Measurements from ENCODE around the gene HRH3.

The HRH3 gene

DNA sequence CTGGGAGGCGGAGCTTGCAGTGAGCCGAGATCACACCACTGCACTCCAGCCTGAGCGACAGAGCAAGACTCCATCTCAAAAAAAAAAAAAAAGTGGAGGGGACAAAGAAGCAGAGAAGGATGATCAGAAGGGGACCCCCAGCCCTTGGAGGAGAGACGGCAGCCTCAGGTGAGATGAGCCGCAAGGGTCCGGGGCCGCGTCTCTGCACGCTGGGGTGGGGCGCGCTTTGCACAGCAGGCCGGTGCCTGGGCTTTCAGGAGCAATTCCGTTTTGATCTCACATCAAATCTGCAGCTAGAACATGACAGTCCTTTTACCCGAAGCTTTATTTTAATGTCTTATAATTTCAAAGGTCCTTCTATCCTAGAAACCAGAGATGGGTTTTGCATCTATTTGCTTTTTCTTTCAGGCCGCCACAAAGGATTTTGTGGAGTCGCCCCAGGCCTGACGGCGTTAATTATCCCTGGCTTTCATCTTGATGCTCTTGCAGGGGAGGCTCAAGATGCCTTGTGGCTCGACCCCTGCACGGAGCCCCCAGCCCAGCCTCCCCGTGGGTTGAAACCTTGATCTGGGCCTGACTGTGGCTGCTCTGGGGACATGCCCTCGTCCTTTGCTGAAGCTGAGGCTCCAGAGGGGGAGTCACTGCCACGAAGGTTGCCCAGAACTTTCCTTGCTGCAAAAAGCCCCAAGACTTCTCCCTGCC lies 17.3 kb downstream of the HRH3 start:
- H3K27ac ChIP-seq = no peak overlapping the region
- no peak for DNase-seq (ENCODE audit: low read depth, low spot score)

DNA sequence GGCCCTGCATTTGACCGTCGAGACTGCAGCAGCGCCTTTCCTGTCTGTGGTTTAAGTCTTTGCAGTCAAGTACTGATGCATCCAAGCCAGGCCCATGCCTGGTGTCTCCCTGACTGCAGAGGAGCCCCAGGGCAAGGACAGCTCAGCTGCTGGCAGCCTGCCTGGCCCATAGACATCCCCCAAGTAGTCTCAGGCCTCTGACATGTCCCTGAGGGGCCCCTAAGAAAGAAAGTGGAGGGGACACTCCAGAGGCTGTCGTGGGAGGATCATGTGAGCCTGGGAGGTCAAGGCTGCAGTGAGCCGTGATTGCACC lies 18.0 kb downstream of the HRH3 start:
- DNase-seq (ENCODE audit: low read depth, low spot score) = no peak

DNA sequence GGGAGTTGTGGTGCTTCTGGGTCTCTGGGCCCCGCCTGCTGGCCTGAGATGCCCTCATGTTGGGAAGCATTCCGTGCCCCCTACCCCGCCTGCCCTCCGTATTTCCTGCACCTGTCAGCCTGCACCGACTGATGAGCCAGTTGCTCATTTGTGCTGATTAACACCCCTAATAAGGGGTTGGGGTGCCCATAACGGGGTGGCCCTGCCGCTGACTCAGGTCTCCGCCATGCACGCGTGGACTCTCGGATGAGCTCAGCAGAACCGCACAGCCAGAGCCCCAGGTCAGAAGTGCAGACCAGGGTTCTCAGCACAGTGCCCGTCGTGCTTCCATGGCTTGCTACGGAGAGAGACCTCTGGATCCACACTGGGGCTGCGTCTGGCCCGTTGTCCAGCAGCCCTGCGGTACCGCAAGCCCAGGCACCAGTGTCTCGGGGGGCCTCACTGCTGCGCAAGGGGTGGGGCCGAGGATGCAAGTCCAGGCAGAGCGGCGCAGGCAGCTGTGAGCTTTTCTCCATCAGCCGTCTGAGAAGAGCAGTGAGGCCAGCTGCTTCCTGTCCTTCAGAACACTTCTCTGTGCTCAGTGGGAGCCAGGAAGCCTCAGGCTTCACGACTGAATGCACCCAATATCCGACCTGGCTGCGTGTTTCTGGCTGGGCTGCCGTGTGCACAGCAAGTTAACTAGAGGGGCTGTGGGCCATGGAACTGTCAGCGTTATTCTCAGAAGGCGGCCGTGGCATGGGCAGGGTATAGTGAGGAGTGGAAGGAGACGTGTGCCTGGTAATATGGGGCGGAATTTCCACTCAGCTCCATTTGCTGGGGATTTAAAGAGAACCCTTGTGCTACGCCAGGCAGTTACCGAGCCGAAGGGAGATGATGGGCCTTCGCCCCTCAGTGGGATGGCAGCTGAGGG lies 18.6 kb downstream of the HRH3 start:
- H3K27ac ChIP-seq = no peak overlapping the region
- no peak for DNase-seq (ENCODE audit: low read depth, low spot score)

More for the DNA sequence above, 18.0 kb downstream of the HRH3 start:
- H3K27ac ChIP-seq = no peak overlapping the region

DNA sequence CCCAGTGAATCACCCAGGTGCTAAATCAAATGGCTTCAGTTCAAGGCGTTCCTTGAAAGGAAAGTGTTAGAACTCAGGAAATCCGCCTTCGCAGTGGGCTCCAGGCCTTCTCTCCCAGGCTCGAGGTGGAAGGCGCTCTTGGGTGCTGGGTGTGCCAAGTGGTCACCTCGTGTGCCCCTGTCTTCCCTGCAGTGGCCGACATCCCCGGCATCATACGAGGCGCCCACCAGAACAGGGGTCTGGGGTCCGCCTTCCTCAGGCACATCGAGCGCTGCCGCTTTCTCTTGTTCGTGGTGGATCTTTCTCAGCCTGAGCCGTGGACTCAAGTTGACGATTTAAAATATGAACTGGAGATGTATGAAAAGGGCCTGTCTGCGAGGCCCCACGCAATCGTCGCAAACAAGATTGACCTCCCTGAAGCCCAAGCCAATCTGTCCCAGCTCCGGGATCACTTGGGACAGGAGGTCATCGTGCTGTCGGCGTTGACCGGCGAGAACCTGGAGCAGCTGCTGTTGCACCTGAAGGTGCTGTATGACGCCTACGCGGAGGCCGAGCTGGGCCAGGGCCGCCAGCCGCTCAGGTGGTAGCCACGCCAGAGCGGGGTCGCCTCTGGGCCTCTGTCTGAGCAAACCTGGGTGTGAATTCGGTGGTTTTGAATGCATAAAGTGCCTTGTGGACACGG lies 19.4 kb downstream of the HRH3 start:
- DNase-seq (ENCODE audit: low read depth, low spot score) = no peak
- H3K27ac ChIP-seq = no peak overlapping the region

DNA sequence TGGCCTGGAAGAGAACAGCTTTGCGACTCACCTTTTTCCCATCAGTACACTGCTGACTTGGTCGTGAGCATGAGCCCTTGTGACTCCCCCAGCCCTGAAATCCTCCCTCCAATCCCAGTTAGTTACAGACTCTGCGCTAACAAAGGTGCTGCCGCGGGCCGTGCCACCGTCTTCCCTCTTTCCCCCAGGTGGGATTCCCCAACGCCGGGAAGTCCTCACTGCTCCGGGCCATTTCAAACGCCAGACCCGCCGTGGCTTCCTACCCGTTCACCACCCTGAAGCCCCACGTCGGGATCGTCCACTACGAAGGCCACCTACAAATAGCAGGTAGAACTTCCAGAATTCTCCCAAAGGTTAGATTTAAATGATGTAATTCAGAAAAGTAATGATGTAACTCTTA lies 21.1 kb downstream of the HRH3 start:
- no peak for DNase-seq (ENCODE audit: low read depth, low spot score)
- H3K27ac ChIP-seq = no peak overlapping the region

DNA sequence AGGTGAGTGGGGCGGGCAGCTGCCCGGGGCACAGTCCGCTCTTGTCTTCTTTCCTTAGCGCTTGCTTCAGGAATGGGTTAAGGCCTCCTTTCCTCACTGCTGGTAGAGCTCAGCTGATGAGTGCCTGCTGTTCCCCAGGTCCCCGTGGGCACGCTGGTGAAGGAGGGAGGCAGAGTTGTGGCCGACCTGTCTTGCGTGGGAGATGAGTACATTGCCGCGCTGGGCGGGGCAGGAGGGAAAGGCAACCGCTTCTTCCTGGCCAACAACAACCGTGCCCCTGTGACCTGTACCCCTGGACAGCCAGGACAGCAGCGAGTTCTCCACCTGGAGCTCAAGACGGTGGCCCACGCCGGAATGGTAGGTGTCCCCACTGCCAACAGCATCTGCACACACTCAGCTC lies 21.6 kb downstream of the HRH3 start:
- DNase-seq (ENCODE audit: low read depth, low spot score) = no peak
- no peak overlapping the region for H3K27ac ChIP-seq

DNA sequence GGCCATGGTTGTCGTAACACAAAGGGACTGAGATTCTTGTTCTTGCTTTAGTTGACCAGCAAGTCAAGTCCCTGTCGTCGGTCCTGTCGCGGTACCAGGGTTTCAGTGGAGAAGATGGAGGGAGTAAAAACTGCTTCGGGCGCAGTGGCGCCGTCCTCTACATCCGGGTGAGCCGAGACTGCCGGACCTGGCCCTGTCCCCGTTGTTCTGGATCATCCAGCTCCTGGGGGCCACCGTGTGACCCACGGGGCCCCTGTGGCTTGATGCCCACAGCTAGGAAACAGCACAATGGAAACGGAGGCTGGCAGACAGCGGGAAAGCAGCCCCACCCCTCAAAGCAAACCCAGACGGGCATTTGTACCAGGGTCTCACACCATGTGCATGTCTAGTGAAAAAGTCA lies 22.3 kb downstream of the HRH3 start:
- DNase-seq (ENCODE audit: low read depth, low spot score) = no peak
- no peak overlapping the region for H3K27ac ChIP-seq

DNA sequence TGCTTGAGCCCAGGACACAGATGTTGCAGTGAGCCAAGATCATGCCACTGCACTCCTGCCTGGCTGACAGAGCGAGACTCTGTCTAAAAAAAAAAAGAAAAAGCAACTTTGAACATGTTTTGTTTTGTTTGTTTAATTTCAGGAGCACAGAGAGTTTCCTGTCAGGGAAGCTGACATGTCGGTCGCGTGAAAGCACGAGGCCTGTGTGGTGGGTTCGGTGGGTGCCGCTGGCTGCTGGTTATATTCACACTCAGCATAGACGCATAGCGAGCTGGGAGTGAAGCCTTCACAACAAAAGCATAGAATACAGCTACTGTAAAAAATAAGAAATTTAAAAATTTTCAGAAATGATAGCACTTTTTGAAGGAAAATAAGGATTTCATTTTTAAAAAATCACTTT lies 22.8 kb downstream of the HRH3 start:
- H3K27ac ChIP-seq = no peak overlapping the region
- DNase-seq (ENCODE audit: low read depth, low spot score) = no peak

DNA sequence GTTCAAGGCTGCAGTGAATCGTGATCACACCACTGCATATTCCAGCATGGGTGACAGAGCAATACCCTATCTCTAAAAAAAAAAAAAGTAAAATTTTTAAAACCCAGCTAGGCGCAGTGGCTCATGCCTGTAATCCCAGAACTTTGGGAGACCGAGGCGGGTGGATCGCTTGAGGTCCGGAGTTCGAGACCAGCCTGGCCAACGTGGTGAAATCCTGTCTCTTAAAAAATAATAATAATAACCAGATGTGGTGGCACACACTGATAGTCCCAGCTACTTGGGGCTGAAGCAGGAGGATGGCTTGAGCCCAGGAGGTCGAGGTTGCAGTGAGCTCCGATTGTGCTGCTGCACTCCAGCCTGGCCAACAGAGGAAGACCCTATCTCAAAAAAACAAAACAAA lies 23.8 kb downstream of the HRH3 start:
- H3K27ac ChIP-seq = no peak overlapping the region
- DNase-seq (ENCODE audit: low read depth, low spot score) = no peak

DNA sequence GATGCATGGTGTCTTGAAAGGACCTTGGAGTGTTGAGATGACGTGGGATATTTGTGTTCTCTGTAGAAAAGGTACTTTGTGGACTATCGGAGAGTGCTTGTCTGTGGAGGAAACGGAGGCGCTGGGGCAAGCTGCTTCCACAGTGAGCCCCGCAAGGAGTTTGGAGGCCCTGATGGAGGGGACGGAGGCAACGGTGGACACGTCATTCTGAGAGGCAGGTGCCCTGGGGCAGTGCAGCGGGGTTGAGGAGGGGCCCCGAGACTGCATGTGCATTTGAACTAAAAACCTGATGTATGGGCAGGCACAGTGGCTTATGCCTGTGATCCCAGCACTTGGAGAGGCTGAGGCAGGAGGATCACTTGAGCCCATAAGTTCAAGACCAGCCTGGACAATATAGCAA lies 24.3 kb downstream of the HRH3 start:
- no peak for DNase-seq (ENCODE audit: low read depth, low spot score)
- H3K27ac ChIP-seq = no peak overlapping the region

DNA sequence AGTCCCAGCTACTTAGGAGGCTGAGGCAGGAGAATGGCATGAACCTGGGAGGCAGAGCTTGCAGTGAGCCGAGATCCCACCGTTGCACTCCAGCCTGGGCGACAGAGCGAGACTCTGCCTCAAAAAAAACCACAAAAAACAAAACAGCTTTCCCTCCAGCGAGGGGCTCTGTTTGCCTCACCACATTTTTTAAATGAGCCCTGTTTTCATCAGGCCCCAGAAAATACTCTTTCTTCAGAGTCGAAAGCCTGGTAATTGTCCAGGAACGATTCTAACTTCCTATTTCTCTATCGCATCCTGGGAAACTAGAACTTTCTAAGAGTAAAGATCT lies 25.0 kb downstream of the HRH3 start:
- no peak for DNase-seq (ENCODE audit: low read depth, low spot score)
- H3K27ac ChIP-seq = no peak overlapping the region

DNA sequence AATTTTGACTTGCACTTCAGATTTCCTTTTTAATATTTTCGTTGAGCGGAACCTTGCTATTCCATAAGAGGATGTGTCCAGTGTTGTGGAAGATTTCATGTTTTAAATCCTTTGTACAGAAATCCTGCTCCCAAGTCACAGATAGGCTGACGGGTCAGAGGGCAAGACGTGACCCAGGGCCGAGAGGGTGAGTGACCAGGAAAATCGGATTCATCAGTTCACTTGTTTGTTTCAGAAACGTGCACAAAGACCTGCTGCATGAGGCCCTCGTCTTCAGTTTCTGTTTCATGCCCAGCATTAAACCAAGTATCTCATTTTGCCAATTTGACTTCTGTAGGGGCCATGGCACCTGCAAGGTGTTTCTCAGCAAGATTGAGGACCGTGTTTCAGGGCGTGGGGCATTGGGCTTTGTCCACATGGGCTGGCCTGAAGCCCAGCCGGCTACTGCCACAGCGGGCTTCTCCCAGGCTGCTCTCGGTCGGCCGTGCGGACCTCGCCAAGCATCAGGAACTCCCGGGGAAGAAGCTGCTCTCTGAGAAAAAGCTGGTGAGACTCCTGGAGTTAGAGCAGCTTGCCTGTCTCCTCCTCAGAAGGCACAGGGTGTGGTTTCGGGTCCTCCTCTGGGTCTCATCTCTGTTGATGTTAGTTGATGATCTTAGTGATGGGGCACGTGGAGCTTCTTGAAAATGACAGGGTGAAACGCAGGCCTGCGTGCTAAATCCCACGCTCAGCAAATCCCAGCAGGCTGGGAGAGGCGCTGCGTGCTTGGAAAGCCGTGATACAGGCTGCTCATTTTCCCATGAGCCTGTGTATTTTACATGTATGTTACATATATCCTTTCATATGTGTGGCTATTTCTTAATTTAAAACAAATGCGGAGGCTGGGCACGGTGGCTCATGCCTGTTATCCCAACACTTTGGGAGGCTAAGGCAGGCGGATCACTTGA lies 26.7 kb downstream of the HRH3 start:
- no peak overlapping the region for H3K27ac ChIP-seq
- DNase-seq (ENCODE audit: low read depth, low spot score) = no peak

DNA sequence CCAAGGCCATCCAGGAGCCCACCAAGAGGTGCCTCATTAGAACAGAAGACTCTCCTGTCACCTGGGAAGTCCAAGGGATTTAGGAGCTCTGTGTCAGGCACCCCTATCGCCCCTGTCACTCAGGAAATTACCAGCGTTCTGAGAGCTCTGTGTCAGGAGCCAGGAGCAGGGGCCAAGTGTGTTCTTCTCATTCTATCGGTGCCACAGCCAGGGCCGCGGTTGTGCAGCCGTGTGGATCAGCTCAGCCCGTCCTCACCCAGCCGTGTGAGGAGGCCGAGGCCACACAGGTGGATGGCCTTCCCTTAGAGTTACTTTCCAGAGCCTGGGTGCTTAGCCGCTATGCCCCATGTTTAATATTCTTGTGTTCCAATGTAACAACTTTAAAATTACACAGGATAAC lies 27.4 kb downstream of the HRH3 start:
- no peak overlapping the region for H3K27ac ChIP-seq
- no peak for DNase-seq (ENCODE audit: low read depth, low spot score)

DNA sequence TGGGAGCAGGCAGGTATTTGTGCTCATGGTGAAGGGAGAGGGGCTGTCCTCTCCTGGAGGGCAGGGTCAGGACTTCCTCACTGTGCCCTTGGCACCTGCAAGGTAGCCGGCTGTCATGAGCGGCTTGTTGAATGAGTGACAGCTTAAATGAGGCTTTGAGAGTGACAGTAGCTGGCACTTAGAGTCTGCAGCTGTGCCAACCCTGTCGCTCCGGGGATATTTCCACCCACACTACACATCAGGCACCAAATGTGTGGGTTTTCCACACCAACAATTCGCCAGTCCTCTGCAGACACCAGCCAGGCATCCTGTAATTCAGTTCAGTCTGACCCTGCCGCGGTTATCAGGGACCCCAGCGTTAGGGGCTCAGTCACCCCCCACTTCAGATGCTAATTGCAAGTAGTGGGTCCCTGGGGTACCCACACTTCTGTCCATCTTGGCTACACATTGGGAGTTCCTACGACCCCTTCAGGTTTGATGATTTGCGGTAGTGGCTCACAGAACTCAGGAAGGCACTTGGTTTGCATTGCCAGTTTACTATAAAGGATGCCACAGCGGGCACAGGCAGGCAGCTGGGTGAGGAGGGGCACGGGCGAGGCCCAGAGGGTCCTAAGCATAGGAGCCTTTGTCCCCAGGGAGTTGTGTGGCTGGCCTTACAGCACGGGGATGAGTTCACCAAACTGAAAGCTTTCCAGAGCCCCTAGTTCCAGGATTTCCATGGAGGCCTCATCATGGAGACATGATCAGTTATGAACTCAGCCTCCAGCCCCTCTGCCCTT lies 28.1 kb downstream of the HRH3 start:
- H3K27ac ChIP-seq = no peak overlapping the region
- no peak for DNase-seq (ENCODE audit: low read depth, low spot score)

DNA sequence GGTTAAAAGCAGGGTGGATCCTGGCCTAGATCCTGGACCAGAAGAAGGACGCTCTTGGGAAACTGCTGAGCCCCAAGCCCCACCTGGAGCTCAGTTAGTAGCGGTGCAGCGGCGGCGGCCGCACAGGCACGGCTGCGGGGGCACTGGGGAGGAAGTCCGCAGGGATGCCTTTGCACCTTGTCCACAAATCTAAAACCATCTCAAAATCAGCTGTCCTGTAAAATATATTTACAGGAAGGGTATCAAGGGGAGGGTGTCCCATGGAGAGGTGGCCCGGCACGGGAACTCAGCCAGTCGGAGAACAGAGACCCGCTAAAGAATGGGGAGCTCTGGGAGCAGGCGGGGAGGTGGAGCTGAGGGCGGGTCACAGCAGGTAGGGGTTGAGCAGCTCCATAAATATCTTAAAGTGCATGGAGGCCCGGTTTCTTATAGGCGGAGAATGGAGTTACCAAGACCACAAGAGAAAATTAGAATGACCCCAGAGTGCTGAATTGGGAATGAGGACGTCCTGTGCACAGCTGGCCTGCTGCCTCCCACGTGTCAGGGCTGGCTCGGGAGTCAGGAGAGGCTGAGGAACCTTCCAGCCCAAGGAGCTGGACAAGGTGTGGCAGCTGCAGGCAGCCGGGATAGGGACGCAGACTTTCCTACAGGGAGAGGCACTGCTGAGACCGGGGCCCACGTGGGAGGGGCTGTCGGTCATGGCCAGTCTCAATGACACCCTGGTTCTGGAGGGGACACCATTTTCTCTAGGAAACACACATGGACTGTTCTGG lies 29.3 kb downstream of the HRH3 start:
- H3K27ac ChIP-seq = no peak overlapping the region
- DNase-seq (ENCODE audit: low read depth, low spot score) = no peak

DNA sequence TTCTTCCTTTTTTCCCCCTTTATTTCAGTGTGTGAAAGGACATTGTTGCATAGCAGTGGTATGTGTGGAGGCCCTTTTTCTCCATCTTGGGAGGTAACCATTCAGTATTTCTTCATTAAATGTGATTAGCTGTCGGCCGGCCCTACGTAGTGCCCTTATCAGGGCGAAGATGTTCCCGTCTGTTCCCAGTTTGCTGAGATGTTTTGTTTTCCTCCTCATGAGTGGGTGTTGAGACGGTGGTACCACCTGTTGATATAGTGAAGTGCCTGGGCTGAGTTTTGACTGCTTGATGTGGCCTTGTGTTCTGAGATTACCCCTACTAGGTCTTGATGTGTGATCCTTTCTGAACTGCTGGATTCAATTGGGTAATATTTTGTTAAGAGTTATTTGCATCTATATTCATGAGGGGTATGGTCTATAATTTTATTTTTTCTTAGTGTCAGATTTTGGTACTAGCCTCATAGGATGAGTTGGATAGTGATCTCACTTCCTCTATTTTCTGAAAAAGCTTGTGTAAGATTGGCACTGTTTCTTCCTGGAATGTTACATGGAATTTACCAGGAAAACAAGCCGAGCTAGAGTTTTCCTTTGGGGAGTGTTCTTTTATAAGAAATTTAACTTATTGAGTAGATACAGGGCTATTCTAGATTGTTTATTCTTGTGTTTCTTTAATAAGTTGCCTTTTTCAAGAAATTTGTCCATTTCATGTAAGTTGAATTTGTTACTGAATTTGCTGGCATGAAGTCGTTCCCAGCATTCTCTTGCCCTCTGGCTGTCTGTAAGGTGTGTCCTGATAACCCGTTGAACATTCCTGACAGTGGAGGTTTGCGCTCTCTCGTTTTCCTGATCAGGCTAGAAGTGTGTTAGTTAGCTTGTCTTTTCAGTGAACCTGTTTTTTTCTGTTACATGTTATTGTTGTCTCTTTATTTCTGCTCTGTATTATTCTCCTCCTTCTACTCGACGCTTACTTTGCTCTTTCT lies 32.9 kb downstream of the HRH3 start:
- DNase-seq (ENCODE audit: low read depth, low spot score) = no peak
- H3K27ac ChIP-seq = peak overlapping the region; percentile 15

DNA sequence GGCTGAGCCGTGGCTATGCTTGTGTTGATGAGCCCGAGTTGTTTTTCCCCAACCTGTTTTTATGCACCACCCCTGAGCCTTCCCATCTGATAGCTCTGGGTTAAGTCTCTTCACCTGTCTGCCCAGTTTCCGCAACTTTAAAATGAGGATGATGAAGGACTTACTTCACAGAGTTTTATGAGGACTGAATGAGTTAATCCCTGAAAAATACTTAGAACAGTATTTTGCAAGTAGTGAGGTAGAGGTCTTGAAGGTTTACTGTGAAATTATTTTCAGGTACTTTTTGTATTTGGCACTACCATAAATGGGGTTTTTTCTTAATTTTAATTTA lies 34.0 kb downstream of the HRH3 start:
- H3K27ac ChIP-seq = no peak overlapping the region
- DNase-seq (ENCODE audit: low read depth, low spot score) = no peak
